Measurements from ENCODE around the gene SLC22A1.
"Not testable (repeated sequence)": the region's sequence is repeated elsewhere in the genome, so short reads cannot be mapped to it uniquely, and the experiment has no call there.

Gene SLC22A1

GRCh38 chr6:160121558-160121957 lies at the start of gene SLC22A1:
TSS of gene SLC22A1 (plus strand) at chr6:160121815. CDS start at chr6:160121936, 121 bp downstream.
- no peak for DNase-seq (ENCODE audit: low read depth in 3 of 3)

GRCh38 chr6:160073272-160073671 lies 48.3 kb upstream of the SLC22A1 start:
- no peak for DNase-seq (ENCODE audit: low read depth in 3 of 3)

DNA sequence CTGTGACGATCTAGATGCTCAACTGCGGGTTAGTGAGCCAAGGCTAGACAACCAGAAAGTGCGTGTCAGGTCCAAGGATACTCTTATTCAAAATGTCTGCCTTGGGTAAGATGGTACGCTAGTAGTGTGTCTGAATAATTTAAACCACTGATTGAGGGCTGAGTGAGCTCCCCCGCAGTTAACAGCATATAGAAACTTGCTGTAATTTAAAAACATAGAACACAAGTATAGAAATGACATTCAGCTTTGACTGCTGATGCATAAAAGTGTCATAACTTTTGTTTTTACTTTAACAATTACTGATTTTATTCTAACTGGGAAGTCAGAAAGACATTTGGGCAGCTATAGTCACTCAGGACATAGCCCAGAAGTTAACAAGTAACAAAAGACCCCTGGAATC lies 45.6 kb upstream of the SLC22A1 start:
- DNase-seq (ENCODE audit: low read depth in 3 of 3) = no peak

GRCh38 chr6:160077024-160077423 lies 44.6 kb upstream of the SLC22A1 start:
- no peak for DNase-seq (ENCODE audit: low read depth in 3 of 3)

DNA sequence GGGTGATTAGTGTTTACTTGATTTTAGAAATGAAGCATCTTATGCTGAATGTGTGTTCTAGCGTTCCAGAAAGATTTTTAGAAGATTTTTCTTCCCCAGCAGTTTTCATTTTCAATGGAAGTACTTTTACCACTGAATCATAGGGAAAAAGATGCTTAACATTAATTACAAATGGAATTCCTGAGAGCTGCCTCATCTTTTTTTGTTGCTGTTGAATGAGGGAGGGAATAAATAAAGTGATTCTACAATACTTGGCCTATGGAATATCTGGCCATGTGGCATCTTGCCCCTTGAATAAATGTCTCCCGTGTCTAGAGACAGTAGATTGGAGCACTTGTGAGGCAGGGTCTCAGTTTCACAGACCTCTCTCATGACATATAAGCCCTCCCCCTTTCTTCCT lies 44.1 kb upstream of the SLC22A1 start:
- no peak for DNase-seq (ENCODE audit: low read depth in 3 of 3)

GRCh38 chr6:160078883-160079685 lies 42.5 kb upstream of the SLC22A1 start:
- DNase-seq (ENCODE audit: low read depth in 3 of 3) = no peak

DNA sequence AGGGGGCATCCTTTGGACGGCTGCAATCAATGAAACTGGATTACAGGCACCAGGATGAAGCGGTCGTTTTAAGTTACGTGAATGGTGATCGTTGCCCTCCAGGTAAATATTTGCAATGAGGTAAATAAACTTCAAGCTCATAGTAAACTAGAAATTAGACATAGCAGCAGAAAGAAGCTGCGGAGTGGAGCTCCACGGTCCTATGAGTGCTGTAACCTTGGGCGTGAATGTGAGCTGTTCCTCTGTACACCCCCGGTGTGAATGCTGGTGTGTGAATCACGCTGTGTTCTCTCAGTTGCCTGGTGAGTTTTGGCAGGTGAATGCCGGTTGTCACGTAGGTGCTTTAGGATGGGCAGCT lies 42.0 kb upstream of the SLC22A1 start:
- no peak for DNase-seq (ENCODE audit: low read depth in 3 of 3)

- DNase-seq (ENCODE audit: low read depth in 3 of 3) = no peak
Measured at GRCh38 chr6:160080097-160080496, 41.5 kb upstream of the SLC22A1 start.

DNA sequence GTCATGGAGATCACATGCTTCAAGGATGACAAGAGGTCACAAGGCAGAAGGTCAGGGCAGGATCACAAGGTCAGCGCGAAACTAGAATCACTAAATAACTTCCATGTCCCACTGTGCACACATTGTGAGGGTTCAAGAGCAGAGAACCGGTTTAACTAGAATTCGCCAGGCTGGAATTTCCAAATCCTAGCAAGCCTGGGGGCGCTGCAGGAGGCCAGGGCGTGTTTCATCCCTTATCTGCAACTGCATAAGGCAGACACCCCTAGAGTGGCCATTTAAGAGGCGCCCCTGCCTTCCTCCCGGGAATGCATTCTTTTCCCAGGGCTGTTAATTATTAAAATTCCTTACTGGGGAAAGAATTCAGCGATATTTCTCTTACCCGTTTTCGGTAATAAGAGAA lies 40.2 kb upstream of the SLC22A1 start:
- no peak for DNase-seq (ENCODE audit: low read depth in 3 of 3)

GRCh38 chr6:160082627-160083026 lies 39.0 kb upstream of the SLC22A1 start:
- DNase-seq (ENCODE audit: low read depth in 3 of 3) = no peak

DNA sequence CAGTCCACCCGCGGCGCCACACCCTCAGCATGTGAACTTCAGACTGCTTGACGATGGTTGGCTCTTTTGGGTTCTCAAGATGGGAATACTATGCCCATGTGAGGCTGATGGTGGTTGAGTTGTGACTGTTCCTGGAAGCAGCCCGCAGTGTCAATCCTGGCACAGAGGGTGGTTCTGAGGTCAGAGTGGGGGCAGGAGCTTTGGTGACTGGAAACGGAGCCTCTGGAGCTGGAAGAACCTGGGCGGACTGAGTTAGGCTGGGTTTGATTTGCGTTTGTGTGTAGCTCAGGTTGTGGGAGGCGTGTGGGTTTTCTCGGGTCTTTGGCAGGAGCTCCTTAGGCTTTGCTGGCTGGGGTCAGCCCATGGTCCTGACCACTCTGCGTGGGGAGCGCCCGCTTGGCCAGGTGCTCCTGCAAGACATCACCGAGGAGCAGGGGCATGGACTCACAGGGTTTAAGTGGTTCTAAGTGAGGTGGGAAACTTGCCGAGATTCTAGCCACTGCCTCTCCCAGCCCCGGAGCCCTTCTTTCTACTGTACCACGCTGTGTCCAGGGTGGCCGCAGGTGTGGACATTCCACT lies 37.3 kb upstream of the SLC22A1 start:
- DNase-seq (ENCODE audit: low read depth in 3 of 3) = no peak

DNA sequence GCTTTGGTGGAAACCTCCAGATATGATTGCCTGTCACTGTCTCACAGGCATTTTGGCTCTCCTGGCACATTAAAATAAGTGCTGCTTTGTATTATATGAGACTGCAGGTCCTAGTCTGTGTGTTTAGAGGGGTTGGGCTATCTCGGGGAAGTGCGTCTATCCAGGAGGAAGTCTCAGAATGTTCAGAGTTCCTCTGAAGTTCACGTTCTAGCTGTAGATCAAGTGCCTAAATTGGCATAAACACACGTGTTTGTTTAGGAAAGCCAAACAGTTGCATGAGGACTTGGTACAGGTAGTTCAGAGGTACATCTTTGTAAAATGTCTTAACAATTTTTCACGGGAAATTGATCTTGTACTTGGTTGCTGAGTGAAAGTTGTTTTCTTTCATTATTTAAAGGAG lies 36.4 kb upstream of the SLC22A1 start:
- DNase-seq (ENCODE audit: low read depth in 3 of 3) = no peak

DNA sequence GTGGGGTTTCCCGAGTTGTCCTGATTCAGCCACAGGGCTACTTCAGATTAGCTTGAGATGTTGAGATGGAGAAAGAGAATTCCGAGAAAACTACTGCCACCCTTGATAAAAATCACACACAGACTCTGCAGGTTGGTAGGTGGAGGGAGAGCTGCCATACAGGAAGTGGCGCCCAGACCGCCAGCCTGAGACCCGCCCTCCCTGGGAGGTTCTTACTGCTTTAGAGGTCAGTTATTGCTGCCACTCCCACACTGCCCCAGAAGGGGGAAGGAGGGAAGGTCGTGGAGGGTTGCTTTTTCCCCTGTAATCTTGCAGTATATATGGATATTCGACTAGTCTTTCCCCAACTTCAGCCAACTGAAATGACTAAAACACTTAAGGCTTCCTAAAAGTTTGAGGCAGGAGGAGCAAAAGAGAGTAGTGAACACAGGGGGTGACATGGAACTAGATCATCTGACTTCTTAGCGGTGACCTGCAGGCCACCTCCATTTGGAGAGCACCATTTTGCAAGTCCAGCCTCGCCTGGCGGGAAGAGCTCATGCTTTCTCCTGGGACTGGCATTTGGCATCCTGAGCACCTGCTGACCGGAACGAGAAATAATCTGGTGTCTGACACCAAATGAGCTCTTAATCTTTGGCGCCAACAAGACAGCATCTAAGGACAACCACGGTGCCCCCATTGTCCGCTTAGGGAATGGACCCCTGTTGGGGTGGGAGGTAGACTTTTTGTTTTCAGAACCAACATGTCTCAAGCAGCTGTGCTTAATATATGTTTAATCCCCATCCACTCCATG lies 35.7 kb upstream of the SLC22A1 start:
- DNase-seq (ENCODE audit: low read depth in 3 of 3) = no peak

DNA sequence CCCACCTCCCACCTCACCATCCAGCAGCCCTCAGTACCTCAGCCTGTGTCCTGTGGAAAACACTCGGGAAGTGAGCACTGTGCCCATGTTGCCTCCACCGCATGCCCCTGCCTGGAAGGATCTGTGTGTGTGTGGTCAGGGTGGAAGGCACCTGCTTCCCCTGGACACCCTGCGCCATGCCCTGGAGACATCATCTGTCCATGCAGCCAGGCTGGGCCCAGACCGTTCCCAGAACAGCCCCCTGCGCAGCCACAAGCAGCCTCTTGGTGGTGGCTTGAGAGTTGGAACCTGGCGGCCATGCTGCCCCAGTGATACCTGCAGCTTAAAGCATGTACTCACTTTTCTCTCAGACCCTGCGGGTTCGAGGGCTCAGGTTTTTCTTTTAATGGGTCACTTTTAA lies 34.9 kb upstream of the SLC22A1 start:
- DNase-seq (ENCODE audit: low read depth in 3 of 3) = no peak

DNA sequence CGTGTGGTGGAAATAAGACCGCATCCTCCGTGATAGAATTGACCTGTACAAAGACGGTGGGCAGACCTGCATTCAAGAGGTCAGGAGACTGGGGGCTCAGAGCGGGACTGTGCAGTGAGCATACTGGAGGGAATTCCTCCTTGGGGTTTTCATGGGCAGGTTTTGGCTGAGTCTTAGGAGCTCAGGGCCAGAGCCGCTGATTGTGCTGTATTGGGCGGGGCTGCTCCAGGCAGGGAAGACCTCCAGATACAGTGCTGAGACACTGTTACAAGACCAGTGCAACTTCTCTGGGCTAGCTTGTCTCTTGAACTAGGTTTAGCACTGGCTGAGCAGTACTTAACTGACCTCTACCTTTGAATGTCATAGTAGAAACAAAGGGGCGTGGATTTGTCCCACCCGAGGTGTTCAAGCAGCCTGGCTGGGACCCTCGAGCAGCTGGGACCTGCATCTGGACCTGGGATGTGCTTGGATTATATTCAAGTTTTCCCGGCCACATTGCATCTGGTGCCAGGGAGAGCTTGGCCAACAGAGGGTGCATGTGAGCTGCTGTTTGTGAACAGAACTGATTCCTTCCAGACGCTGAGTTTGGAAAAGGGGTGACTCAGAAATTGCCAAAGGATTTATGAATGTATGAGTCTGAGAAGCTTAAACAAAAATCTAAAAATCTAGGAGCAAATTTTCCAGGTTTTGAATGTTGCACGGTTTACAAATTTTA lies 33.4 kb upstream of the SLC22A1 start:
- no peak for DNase-seq (ENCODE audit: low read depth in 3 of 3)

DNA sequence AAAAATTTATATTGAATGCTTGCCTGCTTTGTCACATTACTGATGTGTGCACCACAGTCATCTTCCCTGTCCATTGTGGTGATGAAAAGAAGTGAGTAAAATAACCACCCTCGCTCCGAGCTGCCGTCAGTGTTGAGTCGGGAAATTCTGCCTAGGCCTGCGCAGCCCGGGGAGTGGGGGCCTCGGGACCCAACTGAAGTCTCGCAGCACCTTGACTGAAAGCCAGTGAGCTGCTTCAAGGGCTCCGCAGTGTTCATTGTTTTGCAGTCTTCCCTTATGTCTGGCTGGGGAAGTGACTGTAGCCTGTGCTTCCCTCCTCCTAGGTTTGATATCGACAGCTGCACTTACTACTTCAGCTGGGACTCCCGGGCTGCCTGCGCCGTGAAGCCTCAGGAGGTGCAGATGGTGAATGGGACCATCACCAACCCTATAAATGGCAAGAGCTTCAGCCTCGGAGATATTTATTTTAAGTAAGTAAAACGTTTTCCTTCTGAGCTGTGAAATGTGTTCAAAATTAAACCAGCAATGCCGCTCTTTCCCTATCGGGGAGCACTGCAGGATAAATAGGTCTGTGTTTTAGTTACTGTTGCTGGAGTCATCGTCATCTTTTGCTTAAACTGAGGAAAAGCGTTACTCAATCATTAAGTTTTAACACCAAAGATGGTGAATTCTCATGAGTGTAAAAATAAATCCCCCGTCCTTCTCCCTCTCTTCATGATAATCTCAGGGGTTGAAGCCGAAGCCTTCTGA lies 32.7 kb upstream of the SLC22A1 start:
- DNase-seq (ENCODE audit: low read depth in 3 of 3) = no peak

DNA sequence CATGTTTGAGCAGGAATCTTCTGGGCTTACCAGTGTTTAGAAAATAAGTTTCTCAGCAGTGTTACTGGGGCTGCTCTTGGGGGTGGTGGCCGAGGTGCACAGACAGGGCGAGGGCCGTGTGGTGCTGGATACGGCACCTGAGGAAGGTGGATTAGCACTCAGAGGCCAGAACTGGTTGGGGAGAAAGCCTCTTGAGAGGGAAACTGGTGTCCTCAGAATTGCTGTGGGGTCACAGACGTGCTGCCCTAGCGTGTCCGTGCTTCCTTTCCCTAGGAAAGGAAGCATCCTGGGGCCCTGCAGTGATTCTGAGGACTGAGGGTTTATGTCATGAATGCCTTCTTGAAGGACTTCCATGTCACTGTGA lies 32.1 kb upstream of the SLC22A1 start:
- no peak for DNase-seq (ENCODE audit: low read depth in 3 of 3)

DNA sequence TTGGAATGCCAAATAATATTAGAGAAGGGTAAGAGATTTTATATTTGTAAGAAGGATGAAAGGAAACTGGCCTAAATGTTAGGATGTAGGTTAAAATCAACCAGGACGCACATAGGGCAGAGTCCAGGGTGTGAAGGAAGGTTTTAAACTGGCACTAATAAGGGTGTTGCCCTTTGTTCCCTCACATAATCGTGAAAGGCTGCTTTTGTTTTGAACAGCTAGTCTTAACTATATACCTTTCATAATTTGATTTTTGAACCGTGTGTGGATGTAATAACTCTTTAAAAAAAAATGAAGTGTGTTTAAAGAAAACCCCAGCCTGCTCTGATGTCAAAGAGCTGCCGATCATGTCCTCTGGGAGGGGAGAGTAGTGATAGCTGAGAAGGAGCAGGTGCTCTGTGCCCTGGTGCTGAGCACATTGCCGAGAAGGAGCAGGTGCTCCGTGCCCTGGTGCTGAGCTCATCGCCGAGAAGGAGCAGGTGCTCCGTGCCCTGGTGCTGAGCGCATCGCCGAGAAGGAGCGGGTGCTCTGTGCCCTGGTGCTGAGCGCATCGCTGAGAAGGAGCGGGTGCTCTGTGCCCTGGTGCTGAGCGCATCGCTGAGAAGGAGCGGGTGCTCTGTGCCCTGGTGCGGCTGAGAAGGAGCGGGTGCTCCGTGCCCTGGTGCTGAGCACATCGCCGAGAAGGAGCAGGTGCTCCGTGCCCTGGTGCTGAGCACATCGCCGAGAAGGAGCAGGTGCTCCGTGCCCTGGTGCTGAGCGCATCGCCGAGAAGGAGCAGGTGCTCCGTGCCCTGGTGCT lies 31.0 kb upstream of the SLC22A1 start:
- not testable (repeated sequence) for DNase-seq (ENCODE audit: low read depth in 3 of 3)

DNA sequence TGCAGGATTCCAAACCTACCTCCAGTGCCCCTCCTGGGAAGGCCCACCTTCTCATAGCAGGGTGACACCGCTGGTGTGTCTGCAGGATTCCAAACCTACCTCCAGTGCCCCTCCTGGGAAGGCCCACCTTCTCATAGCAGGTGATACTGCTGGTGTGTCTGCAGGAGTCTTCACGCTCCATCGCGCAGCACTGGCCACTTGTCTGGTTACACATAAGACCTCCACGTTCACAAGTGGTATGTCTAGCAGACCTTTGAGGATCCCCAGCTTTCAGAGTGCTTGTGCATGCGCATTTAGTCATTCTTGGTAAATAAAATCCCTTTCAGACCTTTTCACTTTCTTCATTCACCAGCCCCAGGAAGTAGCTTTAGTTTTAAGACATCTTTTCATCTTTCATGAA lies 29.4 kb upstream of the SLC22A1 start:
- DNase-seq (ENCODE audit: low read depth in 3 of 3) = not testable (repeated sequence)

- no peak for DNase-seq (ENCODE audit: low read depth in 3 of 3)
Measured at GRCh38 chr6:160092602-160093001, 29.0 kb upstream of the SLC22A1 start.

GRCh38 chr6:160093061-160093460 lies 28.6 kb upstream of the SLC22A1 start:
- DNase-seq (ENCODE audit: low read depth in 3 of 3) = no peak

Measured in stimulated activated CD4-positive, alpha-beta T cell treated with anti-CD3 and anti-CD28 coated beads, TNF-alpha, amount 100 ng/mL, for 24 hours (primary cell).